ENCODE data around the gene TAC4. TPM values are rescaled to one million over a fixed set of nuclear protein-coding genes. Genes with fewer than 3 reads are reported as not detected.

TAC4 gene
- total RNA-seq, 1 donor from 2014 or later = not detected

DNA sequence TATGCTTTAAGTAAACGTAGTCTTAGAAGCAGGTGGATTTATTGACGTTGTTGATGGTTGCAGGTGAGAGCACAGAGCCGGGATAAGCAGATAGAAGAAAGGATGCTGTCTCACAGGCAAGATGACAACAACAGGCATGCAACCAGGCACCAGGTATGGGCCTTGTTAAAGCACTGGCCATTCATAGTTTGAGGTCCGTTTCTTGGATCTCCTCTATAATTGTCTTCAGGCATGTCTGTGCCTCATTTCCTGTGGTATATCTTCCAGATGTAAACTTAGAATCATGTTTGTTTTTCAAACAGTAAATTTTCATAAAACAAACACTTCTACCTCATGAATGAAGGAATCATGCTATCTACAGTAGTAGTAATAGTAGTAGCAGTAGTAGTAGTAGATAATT, 38.8 kb downstream of the TAC4 start:
- H3K4me1 Mint-ChIP-seq (ENCODE audit: unreplicated experiment) = peaks cover 20% of the 10 kb centered on the region
- H3K4me3 Mint-ChIP-seq (ENCODE audit: unreplicated experiment) = no peak overlapping the region
- H3K27me3 Mint-ChIP-seq (ENCODE audit: unreplicated experiment) = peaks cover 4% of the 10 kb centered on the region
- H3K9me3 Mint-ChIP-seq (ENCODE audit: unreplicated experiment) = no peaks in the 10 kb centered on the region
- H3K27ac Mint-ChIP-seq (ENCODE audit: unreplicated experiment) = no peak overlapping the region
- TF ChIP-seq, protein P1, sequence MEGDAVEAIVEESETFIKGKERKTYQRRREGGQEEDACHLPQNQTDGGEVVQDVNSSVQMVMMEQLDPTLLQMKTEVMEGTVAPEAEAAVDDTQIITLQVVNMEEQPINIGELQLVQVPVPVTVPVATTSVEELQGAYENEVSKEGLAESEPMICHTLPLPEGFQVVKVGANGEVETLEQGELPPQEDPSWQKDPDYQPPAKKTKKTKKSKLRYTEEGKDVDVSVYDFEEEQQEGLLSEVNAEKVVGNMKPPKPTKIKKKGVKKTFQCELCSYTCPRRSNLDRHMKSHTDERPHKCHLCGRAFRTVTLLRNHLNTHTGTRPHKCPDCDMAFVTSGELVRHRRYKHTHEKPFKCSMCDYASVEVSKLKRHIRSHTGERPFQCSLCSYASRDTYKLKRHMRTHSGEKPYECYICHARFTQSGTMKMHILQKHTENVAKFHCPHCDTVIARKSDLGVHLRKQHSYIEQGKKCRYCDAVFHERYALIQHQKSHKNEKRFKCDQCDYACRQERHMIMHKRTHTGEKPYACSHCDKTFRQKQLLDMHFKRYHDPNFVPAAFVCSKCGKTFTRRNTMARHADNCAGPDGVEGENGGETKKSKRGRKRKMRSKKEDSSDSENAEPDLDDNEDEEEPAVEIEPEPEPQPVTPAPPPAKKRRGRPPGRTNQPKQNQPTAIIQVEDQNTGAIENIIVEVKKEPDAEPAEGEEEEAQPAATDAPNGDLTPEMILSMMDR (IDR thresholded peaks at IDR 0.05; ENCODE audit: unreplicated experiment) = no peak
- DNase-seq (ENCODE audit: low spot score) = no peak
- H3K36me3 Mint-ChIP-seq (ENCODE audit: low read depth, unreplicated experiment) = peaks cover 12% of the 10 kb centered on the region

- H3K27ac Mint-ChIP-seq (ENCODE audit: unreplicated experiment) = no peak overlapping the region
- no peaks in the 10 kb centered on the region for H3K9me3 Mint-ChIP-seq (ENCODE audit: unreplicated experiment)
- DNase-seq (ENCODE audit: low spot score) = no peak
- peaks cover 30% of the 10 kb centered on the region for H3K36me3 Mint-ChIP-seq (ENCODE audit: low read depth, unreplicated experiment)
- H3K4me3 Mint-ChIP-seq (ENCODE audit: unreplicated experiment) = no peak overlapping the region
- H3K4me1 Mint-ChIP-seq (ENCODE audit: unreplicated experiment) = no peaks in the 10 kb centered on the region
- TF ChIP-seq, protein P1 (IDR thresholded peaks at IDR 0.05; ENCODE audit: unreplicated experiment) = no peak
- H3K27me3 Mint-ChIP-seq (ENCODE audit: unreplicated experiment) = no peaks in the 10 kb centered on the region
Observed at GRCh38 chr17:49798738-49799137, 49.1 kb downstream of the TAC4 start.

DNA sequence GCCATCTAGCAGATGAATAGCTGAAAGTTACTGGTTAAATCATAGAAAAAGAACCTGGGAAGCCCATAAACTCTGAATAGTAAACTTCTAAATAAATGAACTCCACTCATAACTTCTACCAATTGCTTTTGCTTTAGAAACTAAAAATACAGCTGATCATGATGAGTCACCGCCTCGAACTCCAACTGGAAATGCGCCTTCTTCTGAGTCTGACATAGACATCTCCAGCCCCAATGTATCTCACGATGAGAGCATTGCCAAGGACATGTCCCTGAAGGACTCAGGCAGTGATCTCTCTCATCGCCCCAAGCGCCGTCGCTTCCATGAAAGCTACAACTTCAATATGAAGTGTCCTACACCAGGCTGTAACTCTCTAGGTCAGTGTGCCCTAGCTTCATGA, 49.7 kb downstream of the TAC4 start:
- H3K36me3 Mint-ChIP-seq (ENCODE audit: low read depth, unreplicated experiment) = peaks cover 32% of the 10 kb centered on the region

DNA sequence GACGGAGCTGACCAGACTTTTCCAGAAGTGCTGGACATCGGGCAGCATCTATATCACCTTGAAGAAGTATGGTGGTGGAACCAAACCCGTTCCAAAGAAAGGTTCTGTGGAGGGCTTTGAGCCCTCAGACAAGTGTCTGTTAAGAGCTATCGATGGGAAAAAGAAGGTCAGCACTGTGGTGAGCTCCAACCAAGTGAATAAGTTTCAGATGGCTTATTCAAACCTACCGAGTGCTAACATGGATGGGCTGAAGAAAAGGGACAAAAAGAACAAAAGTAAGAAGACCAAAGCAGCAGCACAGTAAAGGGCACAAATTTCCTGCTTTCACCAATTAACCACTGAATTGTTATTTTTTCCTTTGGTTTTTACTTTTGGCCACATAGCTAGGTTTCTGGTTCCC, 52.5 kb downstream of the TAC4 start:
- Mint-ChIP-seq H3K36me3 (ENCODE audit: low read depth, unreplicated experiment) (peaks cover 29% of the 10 kb centered on the region), H3K4me3 (ENCODE audit: unreplicated experiment) (peak overlapping the region; percentile 5), H3K27me3 (ENCODE audit: unreplicated experiment) (no peaks in the 10 kb centered on the region), H3K27ac (ENCODE audit: unreplicated experiment) (no peak overlapping the region), H3K4me1 (ENCODE audit: unreplicated experiment) (peaks cover 4% of the 10 kb centered on the region), H3K9me3 (ENCODE audit: unreplicated experiment) (no peaks in the 10 kb centered on the region)
- DNase-seq (ENCODE audit: low spot score) = no peak
- TF ChIP-seq, protein P1 (IDR thresholded peaks at IDR 0.05; ENCODE audit: unreplicated experiment) = no peak

More for the DNA sequence above, 49.7 kb downstream of the TAC4 start:
- Mint-ChIP-seq H3K4me3 (ENCODE audit: unreplicated experiment) (no peak overlapping the region), H3K4me1 (ENCODE audit: unreplicated experiment) (no peaks in the 10 kb centered on the region), H3K27ac (ENCODE audit: unreplicated experiment) (no peak overlapping the region), H3K27me3 (ENCODE audit: unreplicated experiment) (no peaks in the 10 kb centered on the region), H3K9me3 (ENCODE audit: unreplicated experiment) (no peaks in the 10 kb centered on the region)
- TF ChIP-seq, protein P1 (IDR thresholded peaks at IDR 0.05; ENCODE audit: unreplicated experiment) = no peak
- DNase-seq (ENCODE audit: low spot score) = no peak

DNA sequence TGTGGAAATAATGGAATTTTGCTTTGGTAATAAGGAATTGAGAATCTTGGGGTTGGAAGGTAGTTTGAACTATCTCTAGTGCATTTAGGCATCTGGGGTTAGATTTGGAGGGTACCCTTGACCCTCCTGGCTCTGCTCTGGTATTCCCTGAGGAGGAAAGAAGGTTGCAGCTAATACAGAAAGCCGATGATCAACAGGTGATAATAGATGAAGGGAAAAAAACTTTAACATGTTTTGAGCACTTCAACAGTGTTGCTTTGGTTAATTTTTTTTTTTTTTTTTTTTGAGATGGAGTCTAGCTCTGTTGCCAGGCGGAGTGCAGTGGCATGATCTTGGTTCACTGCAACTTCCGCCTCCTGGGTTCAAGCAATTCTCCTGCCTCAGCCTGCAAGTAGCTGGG, 54.6 kb downstream of the TAC4 start:
- H3K36me3 Mint-ChIP-seq (ENCODE audit: low read depth, unreplicated experiment) = peaks cover 21% of the 10 kb centered on the region
- no peak for DNase-seq (ENCODE audit: low spot score)
- H3K27ac Mint-ChIP-seq (ENCODE audit: unreplicated experiment) = no peak overlapping the region
- H3K4me3 Mint-ChIP-seq (ENCODE audit: unreplicated experiment) = no peak overlapping the region
- peaks cover 15% of the 10 kb centered on the region for H3K4me1 Mint-ChIP-seq (ENCODE audit: unreplicated experiment)
- TF ChIP-seq, protein P1 (IDR thresholded peaks at IDR 0.05; ENCODE audit: unreplicated experiment) = no peak
- peaks cover 2% of the 10 kb centered on the region for H3K27me3 Mint-ChIP-seq (ENCODE audit: unreplicated experiment)
- no peaks in the 10 kb centered on the region for H3K9me3 Mint-ChIP-seq (ENCODE audit: unreplicated experiment)
